NOMO-1 (cell line): ENCODE data around the gene PAPSS2.
"Not testable (repeated sequence)": the region's sequence is repeated elsewhere in the genome, so short reads cannot be mapped to it uniquely, and the experiment has no call there.

Experiments used
- DNase-seq, 2 experiments: peaks; one replicate each; lab custom pipeline; 2025; ENCODE audit not compliant: unreplicated experiment in 2 of 2; lab: John Stamatoyannopoulos, UW

PAPSS2 gene

DNA sequence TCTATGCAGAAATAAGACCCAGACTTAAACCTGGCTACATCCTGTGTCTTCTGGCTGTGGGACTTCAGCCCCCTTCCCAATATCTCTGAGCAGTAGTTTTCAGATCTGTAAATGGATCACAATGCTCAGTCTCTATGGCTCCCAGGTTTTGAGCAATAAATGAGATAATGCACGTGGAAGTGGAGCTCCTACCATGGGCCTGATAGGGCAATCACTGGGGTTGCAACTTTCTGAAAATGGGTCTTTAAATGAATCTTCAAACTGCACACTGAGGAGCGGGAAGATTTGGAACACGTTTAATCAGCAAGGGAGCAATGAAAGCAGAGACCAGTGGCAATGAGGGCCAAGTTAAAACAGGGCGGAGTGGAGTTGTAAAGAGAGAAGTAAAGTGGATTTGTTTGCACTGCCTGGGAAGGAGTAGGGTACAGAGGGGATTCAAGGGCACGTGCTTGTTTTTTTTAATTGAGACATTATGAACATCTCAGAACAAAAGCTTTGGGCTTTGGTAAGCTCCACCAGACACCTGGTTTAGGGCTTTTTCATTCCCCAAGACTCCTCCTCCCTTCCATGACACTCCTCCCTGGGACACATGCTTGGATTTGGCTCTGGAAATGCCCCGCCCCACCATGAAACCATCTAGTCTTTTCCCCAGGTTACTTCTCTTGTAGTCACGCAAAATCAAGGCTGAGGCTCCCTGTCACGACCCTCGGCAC is 42.7 kb downstream of the PAPSS2 start:
- no peak for DNase-seq

DNA sequence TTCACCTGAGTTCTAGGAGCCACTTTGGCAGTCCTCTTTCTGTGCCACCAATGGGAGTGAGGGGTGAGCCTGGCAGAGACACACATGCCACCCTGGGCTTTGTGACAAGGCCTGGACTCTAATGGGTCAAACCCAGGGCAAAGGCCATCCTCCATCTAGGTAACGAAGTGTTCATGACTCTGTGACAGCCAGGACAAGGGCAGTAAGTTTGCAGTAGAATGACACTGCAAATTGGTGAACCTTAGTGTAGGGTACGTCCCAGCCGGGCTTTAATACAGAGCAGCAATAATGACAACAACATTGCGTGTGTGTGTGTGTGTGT is 43.3 kb downstream of the PAPSS2 start:
- no peak for DNase-seq

DNA sequence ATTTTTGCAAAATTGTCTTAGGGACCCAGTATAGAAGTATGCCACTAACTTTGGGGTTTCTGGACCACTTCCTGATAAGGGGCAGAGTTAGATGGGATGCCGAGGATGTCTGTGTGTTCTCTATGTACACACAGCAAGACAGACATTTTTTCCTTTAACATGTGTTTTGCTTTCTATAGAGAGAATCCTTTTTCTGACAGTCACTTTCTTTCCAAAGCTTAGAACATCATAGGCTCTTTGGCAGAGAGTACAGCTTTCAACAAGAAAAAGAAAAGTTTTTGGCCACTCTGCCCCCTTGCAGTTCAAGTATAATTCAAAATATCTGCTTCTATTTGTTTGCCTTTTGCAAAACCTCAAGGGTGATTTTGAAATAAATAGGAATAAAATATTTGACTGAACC is 44.1 kb downstream of the PAPSS2 start:
- no peak for DNase-seq

DNA sequence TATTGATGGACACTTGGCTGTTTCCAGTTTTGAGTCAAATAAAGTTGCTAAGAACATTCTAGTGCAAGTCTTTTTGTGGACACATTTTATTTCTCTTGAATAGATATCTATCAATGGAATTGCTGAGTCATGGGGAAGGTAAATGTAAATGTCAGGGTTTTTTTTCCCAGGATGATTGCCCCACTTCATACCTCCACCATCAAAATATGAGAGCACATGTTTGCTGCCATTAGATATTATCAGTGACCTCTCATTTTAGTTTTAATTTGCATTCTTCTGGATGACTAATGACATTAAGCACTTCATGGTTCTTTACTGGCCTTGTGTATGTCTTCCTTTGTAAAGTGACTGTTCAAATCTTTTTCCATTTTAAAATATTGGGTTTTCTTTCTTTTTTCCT is 45.7 kb downstream of the PAPSS2 start:
- DNase-seq, result no peak

DNA sequence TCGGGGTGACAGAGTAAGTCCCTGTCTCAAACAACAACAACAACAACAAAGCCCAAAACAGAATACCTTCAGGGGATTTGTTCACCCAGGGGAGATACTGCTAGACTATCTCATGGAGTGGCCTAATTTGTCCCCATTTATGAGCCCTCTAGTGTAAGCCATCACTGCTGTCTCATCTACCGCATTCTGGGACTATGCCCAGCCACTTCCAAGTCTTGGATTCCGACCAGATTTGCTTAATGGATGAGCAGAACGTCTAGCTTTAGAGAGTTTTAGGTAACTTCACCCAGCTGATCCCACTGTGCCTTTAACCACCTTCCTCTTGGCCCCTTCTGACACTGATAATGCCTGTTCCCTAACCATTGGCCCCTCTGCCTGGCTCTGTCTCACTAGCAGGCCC is 47.1 kb downstream of the PAPSS2 start:
- DNase-seq, result no peak

DNA sequence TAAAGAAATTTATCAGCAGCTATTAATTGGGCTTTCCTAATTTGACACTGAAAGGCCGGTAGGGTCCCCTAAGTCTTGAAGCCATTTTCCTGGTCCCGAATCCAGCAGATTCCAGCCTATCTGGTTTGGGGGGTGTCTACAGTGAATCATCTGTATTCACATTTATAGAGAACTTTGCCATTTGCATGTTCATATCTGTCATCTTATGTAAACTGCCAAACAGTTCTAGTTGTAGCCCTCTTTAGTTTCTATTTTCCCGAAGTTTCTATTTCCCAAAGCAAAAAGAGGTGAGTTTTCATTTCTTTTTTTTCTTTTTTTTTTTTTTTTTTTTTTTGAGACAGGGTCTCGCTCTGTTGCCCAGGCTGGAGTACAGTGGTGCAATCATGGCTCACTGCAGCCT is 47.6 kb downstream of the PAPSS2 start:
- no peak for DNase-seq

DNA sequence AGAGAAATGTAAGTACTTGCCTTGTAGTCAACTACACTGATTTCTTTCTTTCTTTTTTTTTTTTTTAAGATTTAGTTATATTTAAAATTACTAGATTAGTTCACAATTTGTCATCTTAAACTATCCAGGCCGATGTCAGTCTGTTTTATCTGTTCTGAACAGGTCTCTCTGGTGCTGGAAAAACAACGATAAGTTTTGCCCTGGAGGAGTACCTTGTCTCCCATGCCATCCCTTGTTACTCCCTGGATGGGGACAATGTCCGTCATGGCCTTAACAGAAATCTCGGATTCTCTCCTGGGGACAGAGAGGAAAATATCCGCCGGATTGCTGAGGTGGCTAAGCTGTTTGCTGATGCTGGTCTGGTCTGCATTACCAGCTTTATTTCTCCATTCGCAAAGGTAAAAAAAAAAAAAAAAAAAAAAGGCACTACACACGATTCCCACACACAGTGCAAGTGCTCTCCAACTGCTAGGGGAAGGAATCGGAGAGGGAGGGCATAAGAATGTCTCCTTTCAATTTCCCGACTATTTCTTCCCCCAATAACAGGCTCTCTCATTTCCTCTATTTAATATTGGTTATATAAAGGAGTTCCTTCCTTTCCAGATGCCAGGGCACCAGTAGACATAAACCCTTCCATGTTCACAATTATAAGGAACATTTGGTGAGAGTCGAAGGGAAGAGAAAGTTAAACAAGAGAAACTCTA is 53.4 kb downstream of the PAPSS2 start:
- DNase-seq, result no peak

DNA sequence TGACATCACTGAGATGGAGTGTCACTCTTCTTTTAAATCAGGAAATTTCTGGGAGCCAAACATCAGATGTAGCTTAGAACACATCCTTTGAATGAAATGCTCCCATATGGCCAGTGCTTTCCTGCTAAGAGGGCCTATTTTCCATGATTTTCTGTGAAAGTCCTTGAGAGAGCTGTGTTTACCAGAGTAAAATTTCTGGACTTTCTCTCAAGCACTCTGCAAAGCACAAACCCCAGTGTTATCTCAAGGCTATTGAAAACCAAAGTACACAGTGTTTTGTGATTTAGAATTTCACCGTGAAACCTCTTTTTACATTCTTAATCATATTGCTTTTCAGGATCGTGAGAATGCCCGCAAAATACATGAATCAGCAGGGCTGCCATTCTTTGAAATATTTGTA is 54.0 kb downstream of the PAPSS2 start:
- DNase-seq, result no peak

DNA sequence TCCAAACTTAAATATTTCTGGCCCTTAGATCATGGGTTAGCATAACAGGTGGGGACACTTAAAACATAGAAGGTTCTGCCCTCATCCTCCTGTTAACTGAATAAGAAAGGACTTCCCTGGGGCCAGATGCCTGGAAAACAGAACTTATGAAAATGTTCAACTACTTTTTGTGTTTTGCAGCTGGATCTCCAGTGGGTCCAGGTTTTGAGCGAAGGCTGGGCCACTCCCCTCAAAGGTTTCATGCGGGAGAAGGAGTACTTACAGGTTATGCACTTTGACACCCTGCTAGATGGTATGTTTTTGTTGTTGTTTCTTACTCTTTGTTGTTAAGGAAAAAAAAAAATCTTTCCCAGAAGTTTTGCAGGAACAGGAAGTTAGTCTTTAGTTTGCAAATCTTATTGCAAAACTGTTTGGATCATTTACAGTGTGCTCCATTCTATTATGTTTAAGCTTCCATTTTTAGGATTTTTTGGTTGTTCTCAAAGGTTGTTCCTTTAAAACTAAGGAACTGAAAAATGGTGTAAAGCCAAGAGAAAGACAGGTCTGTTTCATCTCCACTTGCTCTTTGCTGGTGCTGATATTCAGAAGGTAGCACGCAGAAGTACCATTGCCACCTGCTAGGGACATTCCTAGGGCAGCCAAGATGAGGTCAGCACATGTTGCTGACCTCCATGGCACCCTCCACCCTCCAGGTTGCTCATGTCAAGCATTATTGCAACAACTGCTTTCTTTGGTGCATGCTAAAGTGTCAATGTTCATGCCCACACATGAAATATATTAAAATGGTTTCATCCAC is 56.1 kb downstream of the PAPSS2 start:
- no peak for DNase-seq

DNA sequence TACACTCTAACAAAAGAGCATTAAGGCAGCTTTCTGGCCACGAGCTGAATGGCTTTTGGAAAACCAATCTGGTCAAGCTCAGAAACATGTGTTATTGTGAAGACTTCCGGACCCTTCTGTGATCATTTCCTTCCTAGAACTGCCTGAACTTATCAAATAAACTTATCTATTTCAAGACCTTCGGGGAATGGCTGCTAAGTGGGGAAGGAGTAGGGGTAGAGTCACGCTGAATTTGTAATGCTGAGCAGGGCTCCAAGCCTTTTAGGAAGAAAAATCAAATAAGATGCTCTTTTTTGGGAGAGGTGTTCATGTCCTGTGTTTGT is 56.6 kb downstream of the PAPSS2 start:
- no peak for DNase-seq

DNA sequence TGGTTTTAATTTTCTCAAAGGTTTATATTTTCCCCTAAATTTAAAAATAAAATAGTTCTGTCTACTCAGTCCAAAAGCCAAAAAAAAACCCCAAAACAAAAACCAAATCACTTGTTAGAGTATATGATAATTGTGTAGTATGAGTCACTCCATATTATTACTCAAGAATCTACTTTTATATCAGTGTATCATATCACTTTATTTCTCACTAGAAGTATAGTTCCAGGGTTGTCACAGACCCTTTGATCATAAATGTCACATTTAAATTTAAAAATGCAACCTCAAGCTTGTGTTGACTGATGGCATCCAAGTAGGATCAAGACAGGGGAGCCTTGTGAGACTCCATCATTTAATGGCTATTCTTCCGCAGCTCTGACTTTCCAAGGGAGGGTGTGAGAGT is 61.0 kb downstream of the PAPSS2 start:
- DNase-seq, result no peak

DNA sequence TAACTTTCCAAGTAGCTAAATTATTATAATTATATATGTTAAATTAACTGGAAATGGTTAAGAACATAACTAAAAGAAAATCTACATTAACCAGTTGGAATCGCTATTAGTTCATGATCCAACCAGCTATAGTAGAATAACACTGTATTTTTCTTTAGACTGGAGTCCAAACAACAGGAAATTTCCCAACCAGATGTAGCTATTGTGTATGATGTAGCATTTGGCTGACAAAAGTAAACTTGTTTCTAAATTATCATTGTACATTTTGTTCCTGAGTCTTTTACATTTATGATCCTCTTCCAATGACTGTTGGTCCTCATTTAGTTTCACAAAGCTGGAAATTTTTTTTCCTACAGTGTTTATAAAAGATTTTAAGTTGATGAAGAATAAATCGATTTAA is 62.1 kb downstream of the PAPSS2 start:
- DNase-seq, result no peak

DNA sequence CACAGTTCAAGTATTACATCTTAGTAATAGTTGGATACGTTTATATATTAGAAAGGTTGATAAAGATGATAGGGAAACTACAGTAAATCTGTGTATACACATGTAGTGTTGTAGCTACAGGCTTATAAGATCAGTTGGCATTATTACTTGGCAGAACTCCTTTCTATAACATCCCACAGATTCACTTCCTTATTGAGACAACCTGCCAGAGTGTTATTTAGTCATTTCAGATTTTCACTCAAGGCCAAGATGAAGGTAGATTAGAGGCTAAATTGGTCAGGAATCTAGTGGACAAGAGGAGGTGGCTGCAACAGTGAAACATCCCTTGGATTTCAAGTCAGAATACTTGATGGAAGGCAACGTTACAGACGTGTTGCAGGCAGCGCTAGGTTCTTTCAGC is 63.0 kb downstream of the PAPSS2 start:
- DNase-seq, result peak in 1 of 2 experiments; percentile 27

DNA sequence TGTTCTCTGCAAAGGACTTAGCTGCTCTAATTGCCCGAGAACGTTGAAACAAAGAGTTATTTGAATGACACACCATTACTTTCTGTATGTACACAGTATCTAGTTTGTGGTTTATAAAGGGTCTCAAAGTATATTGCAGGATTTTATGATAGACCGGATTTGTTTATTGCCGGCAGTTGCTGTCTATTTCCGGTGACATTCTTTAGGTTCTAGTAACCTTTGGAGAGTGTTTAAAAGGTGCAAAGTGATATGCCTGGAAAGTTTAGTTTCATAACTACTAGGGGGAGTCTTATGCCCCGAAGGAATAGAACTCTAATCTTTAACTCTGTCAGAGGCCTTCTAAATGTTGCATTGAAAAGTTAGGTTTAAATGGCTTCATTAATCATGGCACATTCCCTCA is 63.8 kb downstream of the PAPSS2 start:
- no peak for DNase-seq

DNA sequence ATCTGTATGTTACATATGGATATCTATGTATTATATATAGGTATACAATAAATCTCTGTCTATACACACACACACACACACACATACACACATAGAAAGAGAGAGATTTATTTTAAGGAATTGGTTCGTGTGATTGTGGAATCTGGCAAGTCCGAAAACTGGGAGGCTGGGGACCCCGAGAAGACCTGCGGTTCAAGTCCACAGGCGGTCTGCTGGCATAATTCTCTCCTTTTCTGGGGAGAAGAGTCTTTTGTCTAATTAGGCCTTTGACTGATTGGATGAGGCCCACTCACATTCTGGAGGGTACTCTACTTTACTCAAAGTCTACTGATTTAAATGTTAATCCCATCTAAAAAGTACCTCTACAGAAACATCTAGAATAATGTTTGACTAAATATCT is 65.1 kb downstream of the PAPSS2 start:
- no peak for DNase-seq

DNA sequence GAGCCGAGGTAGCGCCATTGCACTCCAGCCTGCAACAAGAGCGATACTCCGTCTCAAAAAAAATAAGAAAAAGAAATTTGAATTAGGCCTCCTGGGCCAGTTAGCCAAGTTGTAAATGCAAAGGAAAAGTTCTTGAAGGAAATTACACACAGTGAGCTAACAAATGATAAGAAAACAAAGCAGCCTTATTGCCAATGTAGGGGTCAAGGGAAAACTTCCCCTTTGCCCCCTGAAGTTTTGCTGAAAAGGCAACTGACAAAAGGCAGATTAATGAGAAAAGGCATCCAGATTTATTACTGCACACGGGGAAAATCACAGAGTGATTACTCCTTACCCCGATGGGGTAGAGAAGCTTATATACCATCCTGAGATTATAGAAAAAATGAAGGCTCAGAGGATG is 70.3 kb downstream of the PAPSS2 start:
- DNase-seq, result no peak

DNA sequence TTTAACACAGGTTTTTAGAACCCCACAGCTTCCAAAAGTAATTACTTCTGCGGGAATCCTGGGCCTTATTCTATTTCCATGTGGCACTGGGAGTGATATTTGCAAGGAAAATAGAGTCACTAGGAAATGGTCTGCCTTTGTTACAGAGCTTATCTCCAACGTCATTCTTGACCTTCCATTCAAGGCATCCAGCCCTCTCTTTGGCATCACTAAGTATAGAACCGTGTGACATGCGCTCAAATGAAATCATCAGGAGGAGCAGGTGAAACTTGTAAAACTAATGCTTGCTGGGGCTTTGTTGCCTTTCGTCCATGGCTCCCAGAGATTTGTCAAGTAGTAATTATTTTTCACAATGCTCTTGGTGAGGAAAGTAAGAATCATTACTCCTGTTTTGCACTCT is 73.4 kb downstream of the PAPSS2 start:
- no peak for DNase-seq

DNA sequence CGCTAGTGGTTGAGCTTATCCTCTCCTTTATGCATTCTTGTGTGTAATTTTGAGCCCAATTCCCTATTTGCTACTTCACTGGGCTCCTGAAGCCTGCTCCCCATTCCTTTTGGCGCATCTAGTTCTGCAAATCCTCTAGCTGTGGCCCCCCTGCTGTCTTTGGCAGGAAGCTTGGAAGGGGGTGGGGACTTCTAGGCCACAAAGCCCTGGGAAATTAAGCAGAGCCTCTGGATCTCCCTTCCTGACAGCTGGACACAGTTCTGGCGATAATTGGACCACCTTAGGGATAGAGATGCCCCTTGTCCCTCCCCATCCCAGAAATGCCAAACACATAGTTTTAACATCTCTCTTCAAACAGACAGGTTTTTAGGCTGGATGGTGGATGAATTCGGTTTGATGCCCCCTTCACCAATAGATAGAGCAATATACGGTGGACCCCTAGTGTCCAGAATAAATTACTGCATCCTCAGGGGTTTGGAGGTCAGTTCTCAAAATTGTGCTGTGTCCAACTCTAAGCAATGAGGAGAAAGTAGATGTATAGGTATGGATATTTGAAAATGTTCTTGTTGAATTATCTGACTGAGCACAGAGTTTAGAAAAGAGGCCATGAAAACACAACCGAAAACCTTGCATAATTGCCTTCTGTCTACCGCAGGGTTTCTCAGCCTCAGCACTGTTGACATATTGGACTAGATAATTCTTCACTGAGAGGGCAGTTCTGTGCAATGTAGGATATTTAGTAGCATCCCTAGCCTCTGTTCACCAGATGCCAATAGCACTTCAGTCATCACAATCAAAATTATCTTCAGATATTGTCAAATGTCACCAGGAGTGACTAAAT is 75.5 kb downstream of the PAPSS2 start:
- DNase-seq, result peak; percentile 3 to 52

DNA sequence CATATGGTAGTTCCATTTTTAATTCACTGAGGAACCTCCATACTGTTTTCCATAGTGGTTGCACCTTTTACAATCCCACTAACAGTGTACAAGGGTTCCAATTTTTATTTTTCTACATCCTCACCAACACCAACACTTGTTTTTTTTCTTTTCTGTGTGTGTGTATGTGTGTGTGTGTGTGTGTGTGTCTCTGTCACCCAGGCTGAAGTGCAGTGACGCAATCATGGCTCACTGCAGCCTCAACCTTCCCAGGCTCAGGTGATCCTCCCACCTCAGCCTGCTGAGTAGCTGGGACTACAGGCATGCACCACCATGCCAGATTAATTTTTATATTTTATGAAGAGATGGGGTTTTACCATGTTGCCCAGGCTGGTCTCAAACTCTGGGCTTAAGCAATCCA is 78.6 kb downstream of the PAPSS2 start:
- DNase-seq, result not testable (repeated sequence)

DNA sequence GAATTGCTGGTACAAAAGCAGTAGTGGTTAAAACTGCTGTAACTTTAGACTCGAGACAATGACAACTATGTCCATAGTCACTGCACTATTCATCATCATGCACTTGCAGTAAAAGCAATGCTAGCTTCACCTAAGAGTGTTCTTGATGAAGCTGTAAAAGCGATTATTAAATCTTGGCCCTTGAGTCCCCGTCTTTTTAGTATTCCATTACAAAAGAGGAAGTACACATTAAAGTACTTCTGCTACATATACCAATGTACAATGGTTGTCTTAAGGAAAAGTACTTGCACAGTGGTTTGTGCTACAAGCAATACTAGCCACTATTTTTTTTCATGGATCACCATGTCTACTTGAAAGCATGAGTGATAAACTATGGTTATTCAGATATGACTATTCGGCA is 80.0 kb downstream of the PAPSS2 start:
- peak; percentile 28 to 73 for DNase-seq

DNA sequence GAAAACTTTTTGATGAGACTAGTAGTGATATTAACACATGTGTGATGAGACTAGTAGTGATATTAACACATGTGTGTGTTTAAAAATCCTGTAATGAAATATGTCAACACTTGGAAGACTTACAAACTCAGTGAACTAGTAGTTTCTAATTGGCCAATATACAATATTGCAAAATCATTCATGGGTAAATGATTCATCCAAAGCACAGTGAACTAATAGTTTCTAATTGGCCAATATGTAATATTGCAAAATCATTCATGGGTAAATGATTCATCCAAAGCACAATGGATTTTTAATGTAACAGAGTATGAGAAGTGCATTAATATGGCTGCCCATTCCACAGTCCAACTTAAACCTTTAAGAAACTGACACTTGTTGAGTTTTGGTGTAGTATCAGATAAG is 80.6 kb downstream of the PAPSS2 start:
- DNase-seq, result peak; percentile 70 to 96
